GM23248 (cell line): ENCODE results near the gene PXK.

ENCODE experiments used
- EZH2 ChIP-seq: fragments of 200-600 bp; sonication (generic); IDR thresholded peaks from 2 replicates; pipeline ENCODE4 v1.6.1; 2018; ENCODE audit warnings: antibody characterized with exemption, mild to moderate bottlenecking; ENCODE audit not compliant: insufficient read depth, poor library complexity, severe bottlenecking
- EZH2phosphoT487 ChIP-seq: fragments of 200-600 bp; sonication (generic); IDR thresholded peaks from 2 replicates; pipeline ENCODE4 v1.6.1; 2018; ENCODE audit warnings: antibody characterized with exemption, moderate library complexity, mild to moderate bottlenecking, low read depth; ENCODE audit not compliant: insufficient read depth

DNA sequence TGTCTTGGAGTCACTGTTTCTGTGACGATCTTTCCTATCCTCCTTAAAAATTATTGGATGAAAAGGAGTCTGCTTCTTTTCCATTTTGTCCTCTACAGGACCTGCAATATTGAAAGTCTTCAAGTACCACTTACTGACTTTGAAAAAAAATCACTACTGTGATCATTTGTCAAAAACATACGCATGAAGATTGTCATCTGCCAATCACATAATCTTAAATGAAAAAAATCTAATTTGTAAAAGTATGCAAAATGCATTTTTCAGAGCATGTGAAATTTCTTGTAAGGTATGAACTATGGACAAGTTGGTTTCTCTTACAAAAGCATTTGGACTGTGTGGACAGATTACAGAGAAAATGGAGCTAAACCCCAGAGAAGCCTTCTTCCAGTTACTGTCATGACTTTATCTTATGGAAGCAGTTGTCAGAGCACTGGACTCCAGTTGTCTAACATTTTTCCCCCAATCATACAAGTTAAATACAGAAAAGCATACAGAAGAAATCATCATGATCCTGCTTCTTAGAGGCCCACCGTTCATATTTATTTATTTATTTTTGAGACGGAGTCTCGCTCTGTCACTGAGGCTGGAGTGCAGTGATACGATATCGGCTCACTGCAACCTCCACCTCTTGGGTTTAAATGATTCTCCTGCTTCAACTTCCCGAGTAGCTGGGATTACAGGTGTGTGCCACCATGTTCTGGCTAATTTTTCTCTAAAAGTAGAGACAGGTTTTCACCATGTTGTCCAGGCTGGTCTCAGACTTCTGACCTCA, 3.4 kb upstream of the PXK start:
- TF ChIP-seq EZH2 (no peak), EZH2phosphoT487 (no peak)
